Activated CD4-positive, alpha-beta T cell treated with anti-CD3 and anti-CD28 coated beads, Interleukin-2, amount 10 ng/mL, durations not matched to agents 24 days and 14 days (primary cell): ENCODE data around the gene OGDHL. TPM values are rescaled to one million over a fixed set of nuclear protein-coding genes. Genes with fewer than 3 reads are reported as not detected.
"Not testable (repeated sequence)": the region's sequence is repeated elsewhere in the genome, so short reads cannot be mapped to it uniquely, and the experiment has no call there.

Experiments
- DNase-seq: peaks from one replicate; pipeline ENCODE4 v3.0.0; 2022
- H3K27ac Mint-ChIP-seq: one replicate; pipeline ENCODE4 v1.8.0; 2022; ENCODE audit warnings: mild to moderate bottlenecking, mixed read lengths
- H3K27me3 Mint-ChIP-seq: one replicate; pipeline ENCODE4 v1.8.0; 2022; ENCODE audit warnings: mixed read lengths
- H3K36me3 Mint-ChIP-seq: one replicate; pipeline ENCODE4 v1.8.0; 2022; ENCODE audit warnings: low read depth, mild to moderate bottlenecking, mixed read lengths
- H3K4me1 Mint-ChIP-seq: one replicate; pipeline ENCODE4 v1.8.0; 2021; ENCODE audit warnings: mixed read lengths
- H3K4me3 Mint-ChIP-seq: one replicate; pipeline ENCODE4 v1.8.0; 2022; ENCODE audit warnings: mild to moderate bottlenecking, moderate library complexity, mixed read lengths
- H3K9me3 Mint-ChIP-seq: one replicate; pipeline ENCODE4 v1.8.0; 2021; ENCODE audit warnings: mixed read lengths
- intact Hi-C: fragments of 100-400 bp; cut with micrococcal nuclease; formaldehyde crosslinking; loops from one replicate; pipeline ENCODE4 v1.15.1; 2023
- total RNA-seq: library from RNA; stranded (reverse); gene quantifications from 2 replicates; pipeline ENCODE4 v1.2.3, GENCODE V29; 2022

Gene OGDHL
- 0.89 and 0.97 TPM in 2 replicates for total RNA-seq

DNA sequence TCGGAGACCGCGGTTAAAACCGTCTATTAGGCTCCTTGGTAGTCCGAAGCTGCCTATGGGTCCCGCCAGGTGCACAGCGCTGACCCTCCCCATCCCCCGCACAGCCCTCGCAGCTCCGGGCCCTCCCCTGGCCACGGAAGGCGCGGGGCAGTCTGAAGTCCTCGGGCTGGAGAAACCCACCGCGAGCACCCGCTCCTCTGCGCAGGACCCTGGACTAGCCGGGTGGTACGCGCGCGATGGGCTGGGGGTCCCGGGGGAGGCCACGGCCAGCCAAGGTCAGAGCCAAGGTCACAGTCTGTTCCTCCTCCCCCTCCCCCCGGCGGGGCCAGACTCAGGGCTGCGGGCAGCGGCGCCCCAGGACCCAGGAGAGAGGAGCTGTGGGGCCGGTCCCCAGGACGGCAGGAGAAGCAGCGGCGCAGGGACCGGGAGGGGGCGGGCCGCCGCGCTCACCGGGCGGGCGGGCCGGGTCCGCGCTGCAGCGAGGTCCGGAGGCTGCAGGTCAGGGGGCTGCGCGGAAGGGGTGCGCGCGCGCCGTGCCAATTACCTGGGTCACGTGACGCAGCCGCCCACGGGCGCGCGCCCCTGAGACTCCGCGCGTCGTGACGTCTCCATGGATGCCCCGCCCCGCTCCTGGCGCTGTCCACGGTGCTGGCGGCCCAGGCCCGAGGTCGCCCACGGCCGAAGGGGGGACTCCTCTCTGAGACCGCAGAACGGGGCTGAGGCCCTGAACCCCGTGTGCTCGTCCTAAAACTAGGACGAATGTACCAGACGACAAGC lies at the start of gene OGDHL:
TSS of gene OGDHL (minus strand) at position 535 of the 777 bp plus-strand sequence. CDS start 3,731 bp downstream, outside the sequence.
- Mint-ChIP-seq H3K9me3 (no peaks in the 10 kb centered on the region), H3K4me3 (peak within 1 kb of the TSS; percentile 19), H3K27me3 (peaks cover 21% of the 10 kb centered on the region), H3K4me1 (peaks cover 2% of the 10 kb centered on the region), H3K36me3 (no peaks in the 10 kb centered on the region), H3K27ac (no peak within 1 kb of the TSS)
- intact Hi-C loops, result loop anchor here (2.0 to 10.0 kb wide), 2 partner anchors 155 to 367 kb away; partner anchors contain the start of gene DRGX
- DNase-seq, result peak; percentile 90

GRCh38 chr10:49803988-49804387 lies 41.9 kb upstream of the OGDHL start:
- no peaks in the 10 kb centered on the region for H3K9me3 Mint-ChIP-seq
- no peak overlapping the region for H3K4me3 Mint-ChIP-seq
- intact Hi-C loops, result no loop called here
- H3K27me3 Mint-ChIP-seq, result peaks cover 3% of the 10 kb centered on the region
- no peak for DNase-seq
- no peaks in the 10 kb centered on the region for H3K36me3 Mint-ChIP-seq
- no peak overlapping the region for H3K27ac Mint-ChIP-seq
- H3K4me1 Mint-ChIP-seq, result no peaks in the 10 kb centered on the region

- no peak for DNase-seq
- Mint-ChIP-seq H3K4me1 (no peaks in the 10 kb centered on the region), H3K9me3 (no peaks in the 10 kb centered on the region), H3K4me3 (no peak overlapping the region), H3K27me3 (peaks cover 3% of the 10 kb centered on the region), H3K36me3 (no peaks in the 10 kb centered on the region), H3K27ac (no peak overlapping the region)
- intact Hi-C loops, result no loop called here
Observed at GRCh38 chr10:49798275-49798674, 36.2 kb upstream of the OGDHL start.

- Mint-ChIP-seq H3K27ac (no peak overlapping the region), H3K4me1 (no peaks in the 10 kb centered on the region), H3K27me3 (no peaks in the 10 kb centered on the region), H3K9me3 (no peaks in the 10 kb centered on the region), H3K36me3 (no peaks in the 10 kb centered on the region), H3K4me3 (no peak overlapping the region)
- intact Hi-C loops, result no loop called here
- DNase-seq, result no peak
Observed at GRCh38 chr10:49791100-49791499, 29.0 kb upstream of the OGDHL start.

DNA sequence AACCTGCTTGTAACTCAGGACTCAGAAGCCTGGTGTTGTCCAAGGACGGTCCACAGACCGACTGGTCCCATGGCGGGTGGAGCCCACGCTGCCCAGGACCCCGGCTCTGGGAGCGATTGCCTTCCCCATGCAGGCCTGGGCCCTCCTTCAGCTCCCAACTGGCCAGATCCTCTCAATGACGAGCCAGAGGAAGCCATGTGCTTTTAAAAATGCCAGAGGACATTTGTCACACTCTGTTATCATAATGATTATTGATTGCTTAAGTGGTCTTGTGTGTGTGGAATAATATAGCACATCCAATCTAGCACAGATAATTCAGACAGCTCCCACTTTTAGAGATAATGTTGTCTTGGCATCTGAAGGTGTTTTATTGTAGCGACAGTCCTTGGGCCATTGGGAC lies 22.6 kb upstream of the OGDHL start:
- no peaks in the 10 kb centered on the region for H3K4me1 Mint-ChIP-seq
- H3K27me3 Mint-ChIP-seq, result peaks cover 10% of the 10 kb centered on the region
- intact Hi-C loops, result no loop called here
- no peaks in the 10 kb centered on the region for H3K9me3 Mint-ChIP-seq
- H3K4me3 Mint-ChIP-seq, result no peak overlapping the region
- no peak overlapping the region for H3K27ac Mint-ChIP-seq
- DNase-seq, result no peak
- no peaks in the 10 kb centered on the region for H3K36me3 Mint-ChIP-seq

DNA sequence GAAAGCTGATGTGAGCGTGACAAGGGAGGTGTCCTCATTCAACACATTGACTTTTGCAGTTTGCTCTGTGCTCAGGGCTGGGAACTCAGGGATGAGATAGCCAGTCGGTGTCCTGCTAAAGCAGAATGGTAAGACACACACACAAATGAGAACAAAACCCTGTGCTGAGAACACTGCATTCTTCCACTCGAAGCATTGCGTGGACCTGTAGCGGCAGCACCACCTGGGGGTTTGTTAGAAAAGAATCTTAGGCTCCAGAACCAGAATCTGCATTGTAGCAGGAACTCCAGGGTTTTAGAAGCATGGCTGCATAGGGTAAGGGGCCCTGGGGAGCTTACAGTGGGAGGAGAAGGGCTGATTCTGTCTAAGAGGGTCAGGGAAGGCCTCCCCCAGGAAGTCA lies 21.5 kb upstream of the OGDHL start:
- intact Hi-C loops, result no loop called here
- DNase-seq, result no peak
- H3K4me1 Mint-ChIP-seq, result no peaks in the 10 kb centered on the region
- no peak overlapping the region for H3K4me3 Mint-ChIP-seq
- no peak overlapping the region for H3K27ac Mint-ChIP-seq
- H3K36me3 Mint-ChIP-seq, result no peaks in the 10 kb centered on the region
- H3K27me3 Mint-ChIP-seq, result peaks cover 10% of the 10 kb centered on the region
- H3K9me3 Mint-ChIP-seq, result no peaks in the 10 kb centered on the region

- Mint-ChIP-seq H3K27ac (no peak overlapping the region), H3K36me3 (no peaks in the 10 kb centered on the region), H3K27me3 (peaks cover 10% of the 10 kb centered on the region), H3K9me3 (peaks cover 3% of the 10 kb centered on the region), H3K4me3 (no peak overlapping the region), H3K4me1 (no peaks in the 10 kb centered on the region)
- intact Hi-C loops, result no loop called here
- no peak for DNase-seq
Observed at GRCh38 chr10:49781247-49781646, 19.1 kb upstream of the OGDHL start.

GRCh38 chr10:49778197-49778596 lies 16.1 kb upstream of the OGDHL start:
- H3K27me3 Mint-ChIP-seq, result peaks cover 3% of the 10 kb centered on the region
- intact Hi-C loops, result no loop called here
- H3K27ac Mint-ChIP-seq, result no peak overlapping the region
- no peak for DNase-seq
- H3K4me1 Mint-ChIP-seq, result no peaks in the 10 kb centered on the region
- no peaks in the 10 kb centered on the region for H3K36me3 Mint-ChIP-seq
- peaks cover 3% of the 10 kb centered on the region for H3K9me3 Mint-ChIP-seq
- H3K4me3 Mint-ChIP-seq, result no peak overlapping the region

GRCh38 chr10:49776851-49777250 lies 14.7 kb upstream of the OGDHL start:
- intact Hi-C loops, result no loop called here
- peaks cover 3% of the 10 kb centered on the region for H3K9me3 Mint-ChIP-seq
- H3K27ac Mint-ChIP-seq, result no peak overlapping the region
- DNase-seq, result no peak
- H3K27me3 Mint-ChIP-seq, result peaks cover 12% of the 10 kb centered on the region
- H3K36me3 Mint-ChIP-seq, result no peaks in the 10 kb centered on the region
- no peaks in the 10 kb centered on the region for H3K4me1 Mint-ChIP-seq
- H3K4me3 Mint-ChIP-seq, result no peak overlapping the region

DNA sequence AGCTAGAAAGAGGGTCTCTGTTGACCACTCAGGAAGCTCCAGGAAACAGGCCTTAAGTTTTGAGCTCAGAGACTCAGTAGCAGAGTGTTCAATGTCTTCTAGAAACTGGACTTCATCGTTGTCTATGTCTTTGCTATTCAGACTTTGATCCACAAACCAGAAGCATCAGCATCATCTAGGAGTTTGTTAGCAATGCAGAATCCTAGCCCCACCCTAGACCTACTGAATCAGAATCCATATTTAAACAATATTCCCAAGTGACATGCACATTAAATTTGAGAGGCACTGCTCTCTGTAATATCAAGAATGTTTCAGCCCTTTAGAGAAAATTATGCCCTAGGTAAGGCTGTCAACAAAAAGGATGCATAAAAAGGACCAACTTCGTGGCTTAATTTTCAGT lies 12.9 kb upstream of the OGDHL start:
- no peak overlapping the region for H3K4me3 Mint-ChIP-seq
- no peak overlapping the region for H3K27ac Mint-ChIP-seq
- no peaks in the 10 kb centered on the region for H3K4me1 Mint-ChIP-seq

GRCh38 chr10:49772944-49773343 lies 10.8 kb upstream of the OGDHL start:
- H3K4me1 Mint-ChIP-seq, intact Hi-C loops, H3K9me3 Mint-ChIP-seq, DNase-seq, H3K4me3 Mint-ChIP-seq, H3K27ac Mint-ChIP-seq, H3K36me3 Mint-ChIP-seq: not testable (repeated sequence)
- H3K27me3 Mint-ChIP-seq, result peaks cover 27% of the 10 kb centered on the region

More for the DNA sequence above, 12.9 kb upstream of the OGDHL start:
- Mint-ChIP-seq H3K36me3 (no peaks in the 10 kb centered on the region), H3K27me3 (peaks cover 21% of the 10 kb centered on the region), H3K9me3 (peaks cover 3% of the 10 kb centered on the region)
- intact Hi-C loops, result no loop called here
- no peak for DNase-seq

DNA sequence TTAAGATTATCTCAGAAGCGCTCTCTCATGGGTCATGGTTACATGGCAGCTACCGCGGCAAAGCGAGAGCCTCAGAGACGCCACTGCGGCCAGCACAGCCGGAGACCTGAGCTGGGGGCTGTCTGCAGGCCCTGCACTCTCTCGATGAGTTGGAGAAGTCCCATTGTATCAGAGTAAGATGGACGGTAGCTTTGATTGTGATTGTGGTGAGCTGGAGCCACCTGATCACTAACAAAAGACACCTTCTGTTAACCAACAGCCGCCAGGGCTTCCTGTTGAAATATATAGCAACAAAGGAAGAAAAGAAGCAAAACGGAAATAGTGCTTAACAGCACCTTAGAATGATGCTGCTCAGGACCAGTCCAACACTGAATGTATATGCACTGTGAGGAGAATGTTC lies 8.9 kb upstream of the OGDHL start:
- H3K4me1 Mint-ChIP-seq, H3K27ac Mint-ChIP-seq, H3K4me3 Mint-ChIP-seq, H3K36me3 Mint-ChIP-seq, intact Hi-C loops, H3K9me3 Mint-ChIP-seq, DNase-seq: not testable (repeated sequence)
- peaks cover 42% of the 10 kb centered on the region for H3K27me3 Mint-ChIP-seq

GRCh38 chr10:49769692-49770091 lies 7.6 kb upstream of the OGDHL start:
- DNase-seq, result no peak
- Mint-ChIP-seq H3K9me3 (no peaks in the 10 kb centered on the region), H3K36me3 (no peaks in the 10 kb centered on the region), H3K27ac (no peak overlapping the region), H3K4me3 (no peak overlapping the region), H3K27me3 (peaks cover 42% of the 10 kb centered on the region), H3K4me1 (no peaks in the 10 kb centered on the region)
- intact Hi-C loops, result loop anchor here (10.0 kb wide), 1 partner anchor 375 kb away; the partner anchor contains the start of gene DRGX

DNA sequence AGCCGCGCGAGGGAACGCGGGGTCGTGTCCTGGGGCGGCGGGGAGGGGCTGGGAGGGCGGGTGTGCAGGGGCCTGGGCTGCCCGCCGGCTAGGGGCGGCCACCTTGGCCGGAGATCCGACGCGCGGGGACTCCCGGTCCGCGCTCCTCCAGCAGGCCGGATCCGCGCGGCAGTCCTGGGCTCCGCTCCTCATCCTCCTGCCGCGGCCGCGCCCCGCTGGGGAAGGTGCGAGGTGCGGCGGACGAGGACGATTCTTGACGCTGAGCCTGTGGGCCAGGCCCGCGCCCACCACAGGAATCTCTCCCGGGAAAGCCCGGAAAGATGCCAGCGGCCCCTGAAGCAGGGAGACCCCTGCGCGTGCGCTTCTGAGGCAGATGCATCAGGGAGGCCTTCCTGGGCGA lies 6.6 kb upstream of the OGDHL start:
- no peak for DNase-seq
- no peaks in the 10 kb centered on the region for H3K4me1 Mint-ChIP-seq
- no peaks in the 10 kb centered on the region for H3K9me3 Mint-ChIP-seq
- no peak overlapping the region for H3K4me3 Mint-ChIP-seq
- intact Hi-C loops, result loop anchor here (10.0 kb wide), 1 partner anchor 374 kb away; the partner anchor contains the start of gene DRGX
- H3K27ac Mint-ChIP-seq, result no peak overlapping the region
- peaks cover 42% of the 10 kb centered on the region for H3K27me3 Mint-ChIP-seq
- H3K36me3 Mint-ChIP-seq, result no peaks in the 10 kb centered on the region
